Measurements from ENCODE around the gene SLC7A8.

- no peak for TF ChIP-seq EZH2phosphoT487 (IDR thresholded peaks at IDR 0.05; ENCODE audit: borderline replicate concordance, low read depth, low read length)
- no peak for TF ChIP-seq CTCF (conservative IDR thresholded peaks at IDR 0.05; ENCODE audit: low read length)
Measured at GRCh38 chr14:23145794-23146350, 37.6 kb downstream of the SLC7A8 start.
